Measurements from ENCODE around the gene WDFY3. TPM values are rescaled to one million over a fixed set of nuclear protein-coding genes. Genes with fewer than 3 reads are reported as not detected.
A peak's percentile ranks its signal among the peaks of the same experiment; 100 is the strongest.

WDFY3 gene
- total and polyA plus RNA-seq, 7 donors: 4.8 to 85.7 (median 50.5) TPM

GRCh38 chr4:84750260-84750959, 216.1 kb downstream of the WDFY3 start:
- H3K4me3 ChIP-seq: no peak overlapping the region
- no peak for DNase-seq
- no peaks in the 10 kb centered on the region for H3K9me3 ChIP-seq
- no peak overlapping the region for H3K27ac ChIP-seq
- intact Hi-C loops (cut with DNase I): loop anchor here (2.0 kb wide), 1 partner anchor 220 kb away; no protein-coding TSS in a partner anchor
- no peaks in the 10 kb centered on the region for H3K4me1 ChIP-seq
- H3K27me3 ChIP-seq: no peaks in the 10 kb centered on the region
- H3K36me3 ChIP-seq: peaks cover 0 to 89% (median 15%) of the 10 kb centered on the region in 4 donors
- 8 to 17% methylated on average over 1 of the region's 1 CpG for WGBS, 2 donors
- no peak for TF ChIP-seq POLR2A (IDR thresholded peaks at IDR 0.05)
- TF ChIP-seq EP300 (IDR thresholded peaks at IDR 0.05): no peak
- TF ChIP-seq, protein P1, sequence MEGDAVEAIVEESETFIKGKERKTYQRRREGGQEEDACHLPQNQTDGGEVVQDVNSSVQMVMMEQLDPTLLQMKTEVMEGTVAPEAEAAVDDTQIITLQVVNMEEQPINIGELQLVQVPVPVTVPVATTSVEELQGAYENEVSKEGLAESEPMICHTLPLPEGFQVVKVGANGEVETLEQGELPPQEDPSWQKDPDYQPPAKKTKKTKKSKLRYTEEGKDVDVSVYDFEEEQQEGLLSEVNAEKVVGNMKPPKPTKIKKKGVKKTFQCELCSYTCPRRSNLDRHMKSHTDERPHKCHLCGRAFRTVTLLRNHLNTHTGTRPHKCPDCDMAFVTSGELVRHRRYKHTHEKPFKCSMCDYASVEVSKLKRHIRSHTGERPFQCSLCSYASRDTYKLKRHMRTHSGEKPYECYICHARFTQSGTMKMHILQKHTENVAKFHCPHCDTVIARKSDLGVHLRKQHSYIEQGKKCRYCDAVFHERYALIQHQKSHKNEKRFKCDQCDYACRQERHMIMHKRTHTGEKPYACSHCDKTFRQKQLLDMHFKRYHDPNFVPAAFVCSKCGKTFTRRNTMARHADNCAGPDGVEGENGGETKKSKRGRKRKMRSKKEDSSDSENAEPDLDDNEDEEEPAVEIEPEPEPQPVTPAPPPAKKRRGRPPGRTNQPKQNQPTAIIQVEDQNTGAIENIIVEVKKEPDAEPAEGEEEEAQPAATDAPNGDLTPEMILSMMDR (IDR thresholded peaks at IDR 0.05): peak; percentile 29 to 62 (median 33)
- peak in 1 of 4 donors; percentile 18 for TF ChIP-seq POLR2AphosphoS5 (IDR thresholded peaks at IDR 0.05)

GRCh38 chr4:84740057-84740456, 226.4 kb downstream of the WDFY3 start:
- H3K9me3 ChIP-seq: no peaks in the 10 kb centered on the region
- H3K27me3 ChIP-seq: no peaks in the 10 kb centered on the region
- TF ChIP-seq POLR2A (IDR thresholded peaks at IDR 0.05): no peak
- TF ChIP-seq EP300 (IDR thresholded peaks at IDR 0.05): no peak
- TF ChIP-seq, protein P1 (IDR thresholded peaks at IDR 0.05): no peak
- TF ChIP-seq POLR2AphosphoS5 (IDR thresholded peaks at IDR 0.05): no peak
- no peak overlapping the region for H3K27ac ChIP-seq
- H3K4me3 ChIP-seq: no peak overlapping the region
- no peak for DNase-seq
- intact Hi-C loops (cut with DNase I): no loop called here
- 92 to 93% methylated on average over 2 of the region's 2 CpGs for WGBS, 2 donors
- H3K36me3 ChIP-seq: peaks cover 3 to 87% (median 20%) of the 10 kb centered on the region in 4 donors
- H3K4me1 ChIP-seq: no peaks in the 10 kb centered on the region

DNA sequence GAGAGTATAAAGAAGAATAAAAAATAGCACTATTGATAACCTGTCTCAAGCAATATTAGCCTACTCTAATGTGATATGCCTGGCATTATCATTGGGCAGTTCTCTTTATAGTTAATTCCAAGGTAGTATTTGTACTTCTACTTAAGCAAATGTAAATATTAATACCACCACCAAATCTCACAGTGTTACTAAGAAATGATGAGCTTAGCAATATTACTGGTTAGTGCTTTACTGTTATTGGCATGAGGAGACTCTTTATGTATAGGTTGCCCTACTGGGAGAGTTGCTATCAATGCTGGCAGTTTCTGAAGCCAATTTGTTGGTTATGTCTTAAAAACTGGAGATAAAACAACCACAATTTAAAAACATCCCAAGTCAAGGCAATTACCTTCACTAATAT, 227.9 kb downstream of the WDFY3 start:
- no peaks in the 10 kb centered on the region for H3K4me1 ChIP-seq
- intact Hi-C loops (cut with DNase I): no loop called here
- no peak for DNase-seq
- H3K27me3 ChIP-seq: no peaks in the 10 kb centered on the region
- H3K27ac ChIP-seq: no peak overlapping the region
- TF ChIP-seq, protein P1 (IDR thresholded peaks at IDR 0.05): no peak
- TF ChIP-seq EP300 (IDR thresholded peaks at IDR 0.05) (no peak), POLR2A (IDR thresholded peaks at IDR 0.05) (no peak), POLR2AphosphoS5 (IDR thresholded peaks at IDR 0.05) (no peak)
- H3K4me3 ChIP-seq: no peak overlapping the region
- peaks cover 3 to 98% (median 22%) of the 10 kb centered on the region in 4 donors for H3K36me3 ChIP-seq
- no peaks in the 10 kb centered on the region for H3K9me3 ChIP-seq

GRCh38 chr4:84737656-84738055, 228.8 kb downstream of the WDFY3 start:
- TF ChIP-seq EP300 (IDR thresholded peaks at IDR 0.05): no peak
- TF ChIP-seq POLR2AphosphoS5 (IDR thresholded peaks at IDR 0.05): no peak
- TF ChIP-seq, protein P1 (IDR thresholded peaks at IDR 0.05): no peak
- no peak for TF ChIP-seq POLR2A (IDR thresholded peaks at IDR 0.05)
- no peak for DNase-seq
- Histone ChIP-seq H3K36me3 (peaks cover 3 to 99% (median 28%) of the 10 kb centered on the region in 4 donors), H3K27ac (no peak overlapping the region), H3K4me3 (no peak overlapping the region), H3K9me3 (no peaks in the 10 kb centered on the region), H3K27me3 (no peaks in the 10 kb centered on the region), H3K4me1 (no peaks in the 10 kb centered on the region)
- WGBS, 2 donors: 84 to 89% methylated on average over 3 of the region's 3 CpGs
- intact Hi-C loops (cut with DNase I): no loop called here

All from sigmoid colon (tissue), 7 donors.